BE2C (cell line): ENCODE results near the gene BRAT1.

Experiments used
- DNase-seq: peaks from one replicate; pipeline ENCODE4 v3.0.0-alpha.2; 2020
- H3K27me3 ChIP-seq: fragments of 250-450 bp; sonication (Bioruptor Pico); 2 replicates; pipeline ENCODE4 v1.5.1; 2020; ENCODE audit warnings: mild to moderate bottlenecking
- H3K36me3 ChIP-seq: fragments of 250-450 bp; sonication (Bioruptor Pico); 2 replicates; pipeline ENCODE4 v1.5.1; 2020; ENCODE audit warnings: mild to moderate bottlenecking
- H3K4me1 ChIP-seq: fragments of 250-450 bp; sonication (Bioruptor Pico); 2 replicates; pipeline ENCODE4 v1.5.1; 2020
- H3K4me3 ChIP-seq: 2 replicates; pipeline ENCODE4 v1.5.1; 2011; ENCODE audit warnings: low read depth, low read length
- H3K9me3 ChIP-seq: fragments of 250-450 bp; sonication (Bioruptor Pico); 2 replicates; pipeline ENCODE4 v1.5.1; 2020
- CTCF ChIP-seq: IDR thresholded peaks from 2 replicates; pipeline ENCODE4 v1.5.1; 2012; ENCODE audit warnings: mild to moderate bottlenecking, low read depth, low read length

The BRAT1 gene

GRCh38 chr7:2512713-2513112 lies 42.6 kb downstream of the BRAT1 start:
- no peak for TF ChIP-seq CTCF
- H3K27me3 ChIP-seq = no peaks in the 10 kb centered on the region
- no peaks in the 10 kb centered on the region for H3K9me3 ChIP-seq
- no peaks in the 10 kb centered on the region for H3K36me3 ChIP-seq
- DNase-seq = no peak
- peaks cover 55% of the 10 kb centered on the region for H3K4me1 ChIP-seq
- no peak overlapping the region for H3K4me3 ChIP-seq

GRCh38 chr7:2512179-2512661 lies 43.1 kb downstream of the BRAT1 start:
- TF ChIP-seq CTCF = no peak
- no peak overlapping the region for H3K4me3 ChIP-seq
- no peaks in the 10 kb centered on the region for H3K9me3 ChIP-seq
- no peaks in the 10 kb centered on the region for H3K27me3 ChIP-seq
- no peaks in the 10 kb centered on the region for H3K36me3 ChIP-seq
- H3K4me1 ChIP-seq = peaks cover 55% of the 10 kb centered on the region
- DNase-seq = no peak

GRCh38 chr7:2511769-2512168 lies 43.6 kb downstream of the BRAT1 start:
- no peaks in the 10 kb centered on the region for H3K36me3 ChIP-seq
- no peak overlapping the region for H3K4me3 ChIP-seq
- no peak for DNase-seq
- H3K27me3 ChIP-seq = no peaks in the 10 kb centered on the region
- no peak for TF ChIP-seq CTCF
- H3K9me3 ChIP-seq = no peaks in the 10 kb centered on the region
- peaks cover 55% of the 10 kb centered on the region for H3K4me1 ChIP-seq

GRCh38 chr7:2510909-2511768 lies 44.2 kb downstream of the BRAT1 start:
- Histone ChIP-seq H3K9me3 (no peaks in the 10 kb centered on the region), H3K4me3 (no peak overlapping the region), H3K36me3 (no peaks in the 10 kb centered on the region), H3K27me3 (no peaks in the 10 kb centered on the region), H3K4me1 (peaks cover 50% of the 10 kb centered on the region)
- TF ChIP-seq CTCF = no peak
- no peak for DNase-seq

GRCh38 chr7:2510130-2510776 lies 45.1 kb downstream of the BRAT1 start:
- TF ChIP-seq CTCF = no peak
- no peak for DNase-seq
- no peaks in the 10 kb centered on the region for H3K36me3 ChIP-seq
- H3K9me3 ChIP-seq = no peaks in the 10 kb centered on the region
- H3K27me3 ChIP-seq = no peaks in the 10 kb centered on the region
- H3K4me3 ChIP-seq = no peak overlapping the region
- peaks cover 50% of the 10 kb centered on the region for H3K4me1 ChIP-seq
